ENCODE measurements around the gene CDC5L.

The CDC5L gene

GRCh38 chr6:44477293-44477894, 89.9 kb downstream of the CDC5L start:
- no peak for DNase-seq

- no peak for DNase-seq
Measured at GRCh38 chr6:44478158-44478557, 90.7 kb downstream of the CDC5L start.

DNA sequence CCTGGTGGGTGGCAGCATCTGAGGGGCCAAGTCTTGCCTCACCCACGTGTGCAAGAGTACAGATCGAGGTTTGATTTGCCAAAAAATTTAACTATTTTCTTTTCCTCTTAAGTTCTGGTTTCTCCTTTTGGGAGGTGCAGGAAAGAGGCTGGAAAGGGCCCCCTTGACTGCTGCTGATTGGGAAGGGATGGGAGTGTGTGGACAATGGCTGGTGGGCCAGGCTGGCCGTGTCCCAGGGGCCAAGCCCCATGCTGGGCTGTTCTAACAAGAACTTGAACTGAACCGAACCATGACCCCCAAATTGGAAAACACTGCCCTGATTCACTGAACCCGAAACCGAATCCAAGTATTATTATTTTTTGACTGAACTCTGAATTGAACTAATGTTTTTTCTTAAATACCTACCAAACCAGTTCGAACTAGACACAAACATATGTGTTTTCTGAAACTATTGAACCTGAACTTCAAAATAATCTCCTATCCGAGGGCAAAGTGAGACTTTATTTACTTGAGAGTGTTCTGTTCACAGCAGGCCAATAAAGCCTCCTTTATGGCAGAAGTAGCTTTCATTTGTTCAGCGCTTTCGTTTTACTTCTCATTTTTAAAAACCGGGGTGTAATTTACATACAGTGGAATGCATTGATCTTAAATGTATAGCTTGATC, 91.2 kb downstream of the CDC5L start:
- no peak for DNase-seq

DNA sequence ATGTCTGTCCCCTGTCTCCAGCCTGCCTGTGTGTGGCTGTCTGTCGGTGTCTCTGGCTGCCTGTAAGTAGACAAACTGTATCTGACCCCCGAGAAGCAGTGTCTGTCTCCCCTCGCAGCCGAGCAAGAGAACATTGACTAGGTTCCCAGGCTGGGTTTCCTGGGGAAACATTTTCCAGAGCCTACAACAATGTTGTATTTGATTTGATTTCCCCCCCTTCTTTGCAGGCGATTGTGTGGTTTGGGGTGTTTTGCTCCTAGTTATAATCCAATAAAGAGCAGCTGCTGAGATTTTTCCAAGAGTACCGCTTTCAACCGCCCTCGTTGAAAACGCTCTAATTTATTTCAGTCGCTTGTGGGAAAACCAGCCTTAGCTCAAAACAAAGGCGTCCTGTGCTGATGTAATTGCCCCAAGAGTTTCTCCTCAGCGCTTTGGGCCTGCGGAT, 92.6 kb downstream of the CDC5L start:
- DNase-seq = no peak

GRCh38 chr6:44481056-44481455, 93.5 kb downstream of the CDC5L start:
- DNase-seq = no peak

GRCh38 chr6:44481760-44482159, 94.3 kb downstream of the CDC5L start:
- no peak for DNase-seq

DNA sequence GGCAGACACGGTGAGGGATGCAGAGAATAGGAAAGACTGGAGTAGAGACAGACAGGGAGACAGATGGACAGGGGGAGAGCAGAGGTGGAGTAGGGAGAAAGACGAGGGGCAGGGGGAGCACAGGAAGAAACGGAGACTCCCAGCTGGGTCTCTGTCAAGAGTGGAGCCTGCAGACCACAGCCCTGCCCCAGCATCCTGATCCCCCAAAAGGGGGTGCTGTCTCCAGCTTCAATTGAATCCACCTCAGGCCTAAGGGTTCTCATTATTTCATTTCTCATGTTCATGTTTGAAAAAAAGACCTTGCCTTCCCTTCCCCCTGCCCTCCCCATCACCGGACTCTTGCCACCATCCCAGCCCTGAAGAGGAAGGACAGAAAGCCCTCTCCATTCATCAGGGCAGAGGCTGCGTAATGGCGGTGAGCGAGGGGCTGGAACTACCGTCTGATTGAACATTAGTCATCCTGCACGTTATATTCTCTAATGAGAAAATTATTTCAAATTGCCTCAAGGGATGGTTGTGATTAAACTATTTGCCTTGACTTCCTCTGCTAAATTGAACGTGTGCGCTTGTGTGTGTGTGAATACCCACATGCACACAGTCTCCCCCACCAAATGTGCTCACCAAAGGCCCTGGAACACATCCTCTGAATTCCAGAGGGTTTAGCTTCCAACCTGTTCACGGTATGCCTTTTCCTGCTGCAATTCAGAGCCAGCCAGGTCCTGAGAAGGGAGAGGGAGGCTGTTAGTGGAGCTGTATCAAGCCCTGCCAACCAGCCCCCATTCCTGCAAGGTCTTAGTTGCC, 98.3 kb downstream of the CDC5L start:
- DNase-seq = no peak

DNA sequence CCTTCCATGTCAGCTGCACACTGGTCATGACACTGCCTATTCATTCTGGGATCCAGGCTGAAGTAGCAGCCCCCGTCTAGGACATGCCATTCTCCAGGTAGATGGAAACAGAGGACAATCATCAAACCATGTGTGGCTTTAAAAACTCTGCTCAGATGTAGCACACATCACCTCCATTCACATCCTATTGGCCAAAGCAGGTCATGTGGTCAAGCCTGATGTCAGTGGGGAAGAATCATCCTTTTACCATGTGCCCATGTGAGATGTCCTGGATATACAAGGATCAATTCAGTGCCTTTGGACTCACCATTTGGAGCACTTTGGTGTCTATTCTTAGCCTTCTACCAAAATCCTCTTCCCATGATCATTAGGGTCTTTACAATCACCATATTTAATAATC, 99.5 kb downstream of the CDC5L start:
- DNase-seq = no peak

- no peak for DNase-seq
Measured at GRCh38 chr6:44487586-44487985, 100.1 kb downstream of the CDC5L start.

DNA sequence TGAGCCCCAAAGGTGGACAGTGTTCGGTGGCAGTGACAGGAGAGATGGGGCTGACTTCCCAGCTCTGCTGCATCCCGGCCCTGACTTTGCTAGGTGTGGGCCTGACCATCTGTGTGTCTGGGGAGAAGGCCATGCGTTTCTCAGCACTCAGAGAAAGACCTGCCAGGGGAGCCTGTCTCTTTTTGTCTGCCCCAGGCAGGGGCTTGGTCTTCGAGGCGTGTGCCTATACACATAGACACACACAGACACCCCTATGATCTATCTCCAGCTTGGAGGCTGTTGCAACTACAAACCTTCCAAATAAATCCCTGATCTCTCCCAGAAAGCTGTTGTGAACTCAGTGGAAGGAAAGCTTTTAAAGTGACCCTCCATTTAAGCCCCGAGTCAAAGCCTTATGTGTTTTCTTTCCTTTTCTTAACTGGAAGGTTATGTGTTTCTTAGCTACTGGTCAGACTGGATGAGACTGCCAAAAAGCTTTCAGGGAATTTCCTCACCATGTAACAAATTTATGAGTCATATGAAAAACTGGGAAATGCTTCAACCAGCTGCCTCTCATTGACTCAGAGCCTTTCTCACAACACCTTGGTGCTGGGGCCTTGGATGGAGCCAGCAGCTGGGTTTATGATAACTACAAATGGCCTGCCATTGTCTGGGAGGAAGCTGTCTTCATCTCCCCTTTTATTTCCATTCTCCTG, 102.6 kb downstream of the CDC5L start:
- no peak for DNase-seq

- DNase-seq = no peak
Measured at GRCh38 chr6:44493132-44493531, 105.6 kb downstream of the CDC5L start.

DNA sequence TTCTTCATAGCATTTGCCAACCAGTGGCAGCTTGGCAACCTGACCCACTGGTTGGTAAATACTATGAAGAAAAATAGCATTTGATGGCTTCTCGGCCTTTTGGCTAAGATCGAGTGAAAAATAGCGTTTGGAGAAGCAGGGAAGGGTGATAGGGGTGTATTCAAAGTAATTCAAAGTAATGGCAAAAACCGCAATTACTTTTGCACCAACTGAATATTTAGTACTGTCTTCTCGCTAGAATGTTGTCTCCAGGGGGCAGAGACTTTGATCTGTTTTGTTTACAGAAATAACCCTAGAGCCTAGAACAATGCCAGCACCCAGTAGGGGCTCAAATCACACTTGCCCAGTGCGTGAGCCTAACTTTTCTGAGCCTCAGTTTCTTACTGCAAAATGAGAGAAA, 106.1 kb downstream of the CDC5L start:
- no peak for DNase-seq

- DNase-seq = no peak
Measured at GRCh38 chr6:44494011-44494501, 106.5 kb downstream of the CDC5L start.

- DNase-seq = no peak
Measured at GRCh38 chr6:44495036-44495901, 107.8 kb downstream of the CDC5L start.

- DNase-seq = no peak
Measured at GRCh38 chr6:44496665-44497369, 109.3 kb downstream of the CDC5L start.

DNA sequence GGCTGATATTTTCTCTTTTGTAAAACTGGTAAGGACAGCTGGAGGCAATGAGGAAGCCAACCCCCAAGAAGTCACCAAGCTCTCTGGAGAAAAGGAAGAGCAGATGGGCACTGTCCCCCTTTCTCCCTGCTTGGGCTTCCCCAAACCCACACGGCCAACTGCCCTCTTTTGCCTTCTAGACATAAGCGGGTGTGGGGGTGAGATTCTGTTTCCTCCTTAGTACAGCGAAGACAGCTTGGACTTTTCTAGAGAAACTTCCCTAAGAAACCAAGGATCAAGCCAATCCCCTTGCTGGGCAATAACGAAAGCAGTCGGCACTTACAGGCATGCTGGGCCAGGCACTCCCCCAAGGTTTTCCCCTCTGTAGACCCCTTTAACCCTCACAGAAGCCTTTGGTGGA, 110.3 kb downstream of the CDC5L start:
- DNase-seq = no peak

DNA sequence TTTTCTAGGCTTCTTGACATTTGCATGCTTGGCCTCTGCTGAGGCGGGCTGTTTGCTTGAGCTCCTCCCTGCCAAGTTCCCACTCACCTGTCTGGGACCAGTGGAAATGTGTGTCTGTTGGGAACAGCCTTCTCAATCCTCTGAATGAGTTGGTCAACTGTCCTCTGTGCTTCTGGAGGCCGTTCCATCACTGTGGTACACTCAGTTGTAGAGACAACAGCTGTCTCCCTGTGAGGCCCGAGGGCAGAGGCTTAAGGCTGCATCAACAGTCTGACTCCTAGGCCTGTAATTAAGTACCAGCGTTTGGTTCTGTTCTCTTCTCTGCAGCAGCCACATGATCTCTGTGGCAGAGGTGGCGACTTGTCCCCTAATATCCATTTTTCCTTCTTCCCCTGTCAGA, 110.9 kb downstream of the CDC5L start:
- no peak for DNase-seq

- DNase-seq = no peak
Measured at GRCh38 chr6:44499609-44500008, 112.1 kb downstream of the CDC5L start.
